Epithelial cell of proximal tubule (primary cell): ENCODE results near the gene CLDN19. TPM values are rescaled to one million over a fixed set of nuclear protein-coding genes. Genes with fewer than 3 reads are reported as not detected.
A peak's percentile ranks its signal among the peaks of the same experiment; 100 is the strongest.

Experiments used
- DNase-seq: peaks from one replicate; pipeline ENCODE4 v3.0.0-alpha.2; 2011; ENCODE audit warnings: low read depth
- H3K4me3 ChIP-seq: 2 replicates; pipeline ENCODE4 v1.5.1; 2011; ENCODE audit warnings: low read depth, mild to moderate bottlenecking, low read length
- CTCF ChIP-seq: conservative IDR thresholded peaks from 2 replicates; pipeline ENCODE4 v1.5.1; 2012; ENCODE audit warnings: low read depth, mild to moderate bottlenecking, low read length
- total RNA-seq: library from RNA; depleted of rRNA; stranded (reverse); fragments of >200 nt; gene quantifications from 2 replicates; pipeline ENCODE4 v1.2.3, GENCODE V29; 2015

Gene CLDN19
- total RNA-seq, 1 donor from 2014 or later, result 1.2 TPM

DNA sequence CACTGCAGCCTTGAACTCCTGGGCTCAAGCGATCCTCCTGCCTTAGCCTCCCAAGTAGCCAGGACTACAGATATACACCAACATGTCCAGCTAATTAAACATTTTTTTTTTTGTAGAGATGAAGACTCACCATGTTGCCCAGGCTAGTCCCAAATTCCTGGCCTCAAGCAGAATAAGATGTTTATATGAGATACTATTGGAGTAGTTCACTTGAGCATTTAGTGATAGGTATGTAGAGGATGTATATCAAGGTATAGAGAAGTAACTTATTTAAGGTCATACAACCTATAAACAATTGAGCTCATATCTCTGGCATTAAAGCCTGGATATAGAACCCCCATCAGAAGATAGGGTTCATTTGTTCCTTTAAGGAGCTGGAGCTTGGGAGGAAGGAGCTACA lies 40.1 kb upstream of the CLDN19 start:
- DNase-seq, result no peak
- H3K4me3 ChIP-seq, result no peak overlapping the region
- no peak for TF ChIP-seq CTCF

GRCh38 chr1:42779725-42780124 lies 39.7 kb upstream of the CLDN19 start:
- H3K4me3 ChIP-seq, result no peak overlapping the region
- TF ChIP-seq CTCF, result no peak
- DNase-seq, result no peak

DNA sequence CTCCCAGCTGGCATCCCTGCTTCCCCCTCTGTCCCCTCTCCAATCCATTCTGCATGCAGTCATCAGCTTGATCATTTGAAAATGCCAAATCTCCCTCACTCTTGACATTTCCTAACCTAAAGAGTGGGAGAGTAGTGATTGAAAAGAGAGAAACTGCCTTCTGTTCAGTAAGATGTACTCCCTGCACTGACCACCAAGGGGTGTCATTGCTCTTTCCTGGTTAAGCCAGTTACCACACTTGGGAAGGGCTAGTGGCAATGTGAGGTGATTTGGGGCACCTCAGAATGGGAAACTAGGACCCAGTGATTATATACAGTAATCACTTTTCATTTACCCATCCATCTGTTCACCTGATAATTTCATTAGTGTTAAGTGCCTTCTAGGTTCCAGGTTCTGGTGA lies 37.8 kb upstream of the CLDN19 start:
- TF ChIP-seq CTCF, result peak; percentile 88
- no peak for DNase-seq
- no peak overlapping the region for H3K4me3 ChIP-seq

DNA sequence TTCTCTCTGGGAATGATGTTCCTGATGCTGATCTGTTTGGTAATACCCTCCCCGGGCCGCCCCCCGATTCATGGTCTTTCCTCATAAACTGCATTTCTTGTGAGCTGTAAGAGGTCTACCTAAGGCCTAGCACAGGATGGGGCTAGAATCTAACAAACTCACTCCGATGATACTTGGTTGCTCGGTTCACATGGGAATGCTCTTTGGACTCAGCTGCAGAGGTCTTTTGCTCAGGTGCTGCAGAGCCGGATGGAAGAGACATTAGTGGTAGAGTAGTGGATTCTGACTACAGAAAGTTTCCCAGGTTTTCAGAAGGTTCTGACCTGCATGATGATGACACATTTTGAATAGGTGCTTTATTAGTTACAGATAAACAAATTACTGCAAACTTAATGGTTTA lies 36.5 kb upstream of the CLDN19 start:
- no peak for TF ChIP-seq CTCF
- no peak for DNase-seq
- H3K4me3 ChIP-seq, result no peak overlapping the region

- TF ChIP-seq CTCF, result no peak
- no peak overlapping the region for H3K4me3 ChIP-seq
- DNase-seq, result no peak
Observed at GRCh38 chr1:42774928-42775526, 35.0 kb upstream of the CLDN19 start.

- DNase-seq, result no peak
- no peak for TF ChIP-seq CTCF
- H3K4me3 ChIP-seq, result no peak overlapping the region
Observed at GRCh38 chr1:42773420-42773819, 33.4 kb upstream of the CLDN19 start.

DNA sequence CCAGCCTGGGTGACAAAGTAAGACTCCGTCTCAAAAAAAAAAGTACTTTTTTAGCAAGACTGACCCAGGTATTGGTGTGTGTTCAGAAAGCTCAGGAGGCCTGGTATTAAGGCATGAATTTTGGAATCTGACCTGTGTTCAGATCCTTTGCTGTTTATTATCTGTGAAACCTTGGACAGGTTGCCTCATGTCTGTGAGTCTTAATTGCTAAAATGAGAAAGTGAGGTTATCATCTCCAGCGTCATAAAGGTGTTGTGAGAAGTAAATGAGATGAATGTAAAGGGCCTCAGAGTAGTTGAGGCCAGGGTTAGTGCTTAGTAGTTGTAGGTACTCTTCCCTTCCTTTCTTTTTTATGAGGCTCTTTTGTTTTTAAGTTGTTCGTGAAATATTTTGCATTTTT lies 29.8 kb upstream of the CLDN19 start:
- TF ChIP-seq CTCF, result no peak
- DNase-seq, result no peak
- H3K4me3 ChIP-seq, result no peak overlapping the region
